Raji (cell line): ENCODE measurements around the gene VKORC1L1.

Experiments used
- POLR2A ChIP-seq: IDR thresholded peaks from 2 replicates; pipeline ENCODE4 v1.6.1; 2011; ENCODE audit warnings: low read depth, low read length, control low read depth; ENCODE audit not compliant: insufficient read depth

The VKORC1L1 gene

GRCh38 chr7:65924193-65924592 lies 51.3 kb downstream of the VKORC1L1 start:
- no peak for TF ChIP-seq POLR2A

- no peak for TF ChIP-seq POLR2A
Measured at GRCh38 chr7:65925040-65925439, 52.2 kb downstream of the VKORC1L1 start.

DNA sequence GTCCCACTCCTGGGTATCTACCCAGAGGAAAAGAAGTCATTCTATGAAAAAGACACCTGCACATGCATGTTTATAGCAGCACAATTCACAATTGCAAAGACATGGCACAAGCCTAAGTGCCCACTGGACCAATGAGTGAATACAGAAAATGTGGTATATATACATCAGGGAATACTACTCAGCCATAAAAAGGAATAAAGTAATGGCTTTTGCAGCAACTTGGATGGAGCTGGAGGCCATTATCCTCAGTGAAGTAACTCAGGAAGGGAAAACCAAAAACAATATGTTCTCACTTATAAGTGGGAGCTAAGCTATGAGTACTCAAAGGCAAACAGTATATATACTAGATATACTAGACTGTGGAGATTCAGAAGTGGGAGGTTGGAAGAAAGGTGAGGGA lies 53.7 kb downstream of the VKORC1L1 start:
- TF ChIP-seq POLR2A = no peak

- no peak for TF ChIP-seq POLR2A
Measured at GRCh38 chr7:65927489-65928448, 54.9 kb downstream of the VKORC1L1 start.

DNA sequence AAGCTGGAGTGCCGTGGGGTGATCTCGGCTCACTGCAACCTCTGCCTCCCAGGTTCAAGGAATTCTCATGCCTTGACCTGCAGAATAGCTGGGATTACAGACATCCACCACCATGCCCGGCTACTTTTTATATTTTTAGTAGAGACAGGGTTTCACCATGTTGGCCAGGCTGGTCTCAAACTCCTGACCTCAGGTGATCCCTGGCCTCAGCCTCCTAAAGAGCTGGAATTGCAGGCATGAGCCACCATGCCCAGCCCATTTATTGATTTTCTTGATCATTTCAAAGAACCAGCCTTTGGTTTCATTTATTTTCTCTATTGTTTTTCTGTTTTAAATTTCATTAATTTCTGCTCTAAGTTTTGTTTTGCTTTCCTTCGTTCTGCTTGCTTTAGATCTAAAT lies 58.8 kb downstream of the VKORC1L1 start:
- no peak for TF ChIP-seq POLR2A

GRCh38 chr7:65937296-65937695 lies 64.4 kb downstream of the VKORC1L1 start:
- no peak for TF ChIP-seq POLR2A

DNA sequence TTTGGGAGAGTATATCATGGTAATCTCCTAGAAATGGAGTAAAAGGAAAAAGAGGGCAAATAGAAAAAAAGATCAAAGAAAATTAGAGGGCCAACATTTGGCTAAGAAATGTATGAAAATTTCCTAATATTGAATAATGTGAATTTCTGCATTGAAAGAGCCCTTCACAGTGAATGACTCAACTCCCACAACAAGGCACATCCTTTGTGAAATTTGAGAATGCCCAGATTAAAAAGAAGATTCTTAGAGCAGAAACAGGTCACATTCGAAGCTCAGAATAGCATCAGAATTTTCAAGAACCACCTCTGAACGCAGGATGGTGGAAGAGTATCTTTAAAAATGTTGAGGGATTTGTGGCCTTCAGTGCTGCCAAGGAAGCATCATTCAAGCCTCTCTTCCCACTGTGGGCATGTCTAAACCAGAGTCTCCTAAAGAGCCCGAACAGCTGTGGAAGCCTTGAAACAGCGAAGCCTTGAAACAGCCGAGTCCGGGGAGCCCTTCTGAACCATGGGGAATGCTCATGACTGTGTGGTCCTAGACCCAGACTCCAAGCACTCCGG lies 65.5 kb downstream of the VKORC1L1 start:
- no peak for TF ChIP-seq POLR2A

GRCh38 chr7:65946904-65947303 lies 74.0 kb downstream of the VKORC1L1 start:
- TF ChIP-seq POLR2A = no peak

DNA sequence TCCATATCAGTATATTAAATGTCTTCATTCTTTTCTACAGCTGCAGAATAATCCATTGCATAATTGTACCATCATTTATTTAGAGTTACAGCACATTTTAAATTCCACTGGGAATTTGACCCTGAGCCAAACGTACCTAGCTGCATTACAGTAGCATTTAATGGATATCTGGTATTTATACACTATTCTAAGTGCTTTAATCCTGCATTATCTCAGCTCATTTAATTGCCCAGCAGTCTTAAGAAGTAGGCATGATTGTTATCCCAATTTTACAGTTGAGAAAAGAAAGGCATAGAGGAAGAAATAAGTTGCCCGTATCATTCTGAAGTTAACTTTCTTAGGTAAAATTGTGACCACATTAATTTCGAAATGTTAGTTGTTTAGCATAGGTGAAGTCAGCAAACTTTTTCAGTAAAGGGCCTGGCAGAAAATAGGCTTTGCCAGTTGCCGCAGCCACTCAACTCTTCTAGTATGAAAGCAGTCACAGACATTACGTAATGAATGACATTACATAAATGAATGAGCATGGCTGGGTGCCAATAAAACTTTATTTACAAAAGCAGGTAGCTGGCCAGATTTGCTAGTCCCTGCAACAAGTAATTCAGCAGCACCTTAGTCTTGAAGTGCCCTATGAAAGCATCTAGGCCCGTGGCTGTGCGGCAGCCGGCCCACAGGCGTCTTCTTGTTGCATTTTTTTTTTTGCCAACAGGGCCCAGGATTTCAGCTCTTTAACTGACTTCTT lies 79.1 kb downstream of the VKORC1L1 start:
- TF ChIP-seq POLR2A = no peak

- TF ChIP-seq POLR2A = no peak
Measured at GRCh38 chr7:65953001-65953720, 80.3 kb downstream of the VKORC1L1 start.

GRCh38 chr7:65953890-65954450 lies 81.1 kb downstream of the VKORC1L1 start:
- no peak for TF ChIP-seq POLR2A

DNA sequence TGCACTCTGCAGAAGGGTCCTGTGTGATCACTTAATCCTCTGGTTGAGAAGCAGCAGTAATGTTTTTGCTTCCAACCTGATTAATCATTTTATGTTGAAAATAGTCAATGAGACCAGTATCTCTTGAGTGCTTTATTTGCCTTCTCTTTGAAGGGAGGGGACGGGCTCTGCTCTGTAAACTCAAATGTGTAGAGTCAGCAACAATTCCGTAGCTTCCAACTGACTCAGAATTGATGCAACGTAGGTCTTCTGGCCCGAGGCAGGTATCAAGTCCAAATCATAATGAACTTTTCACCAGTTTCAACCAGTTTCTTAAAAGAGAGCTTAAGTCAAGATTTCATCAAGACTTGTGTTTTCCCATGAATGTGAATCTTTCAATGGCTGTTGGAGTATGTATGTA lies 82.8 kb downstream of the VKORC1L1 start:
- TF ChIP-seq POLR2A = no peak

DNA sequence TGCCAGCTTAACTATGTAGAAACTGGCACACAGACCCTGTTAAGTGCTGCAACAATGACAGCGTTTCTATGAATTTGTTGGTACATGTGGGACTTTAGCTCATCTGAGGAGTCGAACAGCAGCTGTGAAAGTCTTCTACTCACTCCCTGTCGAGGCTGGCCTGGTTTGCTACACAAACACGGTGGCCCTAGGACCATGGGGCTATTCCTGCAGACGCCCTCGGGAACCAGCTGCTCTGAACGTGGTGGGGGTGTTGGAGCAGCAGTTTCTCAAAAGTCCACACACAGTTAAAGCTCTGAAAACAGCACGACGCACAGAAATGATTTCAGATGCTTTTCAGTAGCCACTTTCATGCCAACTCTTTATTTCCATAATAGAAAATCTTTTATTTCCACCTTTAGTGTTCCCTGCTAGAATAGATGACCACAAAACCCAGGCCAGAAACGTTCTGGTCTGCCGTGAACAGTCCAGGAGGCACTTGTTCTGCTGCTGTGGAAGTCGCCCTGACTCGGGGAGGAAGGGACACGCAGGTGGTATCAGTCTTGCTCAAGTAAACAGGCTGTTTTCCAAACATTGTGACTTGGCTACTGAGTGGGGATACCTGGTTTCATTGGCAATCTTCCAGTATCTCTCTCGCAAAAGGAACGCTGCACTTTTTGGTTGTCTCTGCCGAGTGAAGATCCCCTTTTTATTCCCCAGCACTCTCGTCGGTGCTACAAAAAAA lies 87.6 kb downstream of the VKORC1L1 start:
- TF ChIP-seq POLR2A = no peak

DNA sequence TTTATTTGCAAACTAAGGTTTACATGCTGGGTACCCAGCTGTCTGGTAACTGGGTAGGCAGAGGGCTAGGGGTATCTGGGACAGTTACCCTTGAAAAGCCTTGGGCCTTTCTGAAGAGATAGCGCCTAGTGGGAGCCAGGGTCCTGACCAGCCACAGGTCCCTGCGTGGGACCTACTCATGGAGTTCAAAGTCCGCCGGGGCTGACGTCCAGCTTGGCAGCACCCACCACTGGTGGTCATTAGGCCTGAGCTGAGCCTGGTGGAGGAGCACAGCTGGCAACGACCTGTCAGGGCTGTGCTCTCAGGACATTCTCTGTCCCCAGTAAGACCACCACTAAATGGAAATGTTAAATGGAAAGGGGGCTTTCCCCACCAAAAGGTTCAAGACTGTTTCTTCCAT lies 89.2 kb downstream of the VKORC1L1 start:
- no peak for TF ChIP-seq POLR2A
